Measurements from ENCODE around the gene XXYLT1. TPM values are rescaled to one million over a fixed set of nuclear protein-coding genes. Genes with fewer than 3 reads are reported as not detected.
A peak's percentile ranks its signal among the peaks of the same experiment; 100 is the strongest.

XXYLT1 gene
- total and polyA plus RNA-seq, 2 donors from 2014 or later: 5.7 to 10.7 TPM

DNA sequence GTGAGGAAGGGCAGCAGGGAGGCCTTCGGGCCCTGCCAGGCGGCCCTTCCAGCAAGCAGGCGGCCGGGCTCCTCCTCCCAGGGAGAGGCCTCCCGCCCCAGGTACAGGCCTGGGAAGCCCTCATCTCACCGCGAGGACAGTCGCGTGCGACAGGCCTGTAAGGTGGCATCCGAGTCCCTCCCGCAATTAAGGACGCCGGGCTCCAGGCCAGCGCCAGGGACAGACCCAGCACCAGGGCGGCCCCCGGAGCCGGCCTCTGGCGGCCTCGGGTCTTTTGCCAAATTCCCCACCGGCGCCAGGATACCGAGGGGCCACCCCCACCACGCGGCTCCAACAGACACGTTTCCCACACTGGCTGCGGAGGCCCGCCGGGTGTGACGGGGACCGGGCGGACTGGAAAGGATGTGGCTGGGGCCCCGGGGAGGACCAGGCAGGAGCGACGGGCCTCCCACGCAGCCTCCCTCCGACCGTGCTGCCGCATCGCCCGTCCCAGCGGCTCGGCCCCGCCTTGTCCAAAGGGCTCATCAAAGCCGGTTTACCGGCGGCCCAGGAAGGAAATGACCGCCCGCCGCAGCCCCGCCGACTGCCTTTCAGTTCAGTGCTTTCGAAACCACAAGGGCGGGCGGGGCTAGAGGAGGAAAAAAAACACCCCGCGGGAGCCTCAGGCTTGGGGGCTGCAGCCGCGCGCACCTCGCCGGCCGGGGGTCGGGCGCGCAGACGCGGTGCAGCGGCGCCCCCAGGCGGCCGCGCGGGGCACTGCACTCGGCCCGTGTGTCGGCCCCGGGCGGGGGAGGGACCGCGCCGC, 11.3 kb downstream of the XXYLT1 start:
- Histone ChIP-seq H3K9ac (ENCODE audit: low read length in 3 of 3) (peak overlapping the region in 2 of 3 donors; percentile 43 to 80), H3K9me3 (ENCODE audit: control insufficient read depth in 2 of 3, insufficient read depth in 1 of 3, low read length in 3 of 3) (no peaks in the 10 kb centered on the region), H3K36me3 (ENCODE audit: control insufficient read depth in 2 of 3, insufficient read depth in 3 of 3, low read length in 3 of 3) (no peaks in the 10 kb centered on the region), H3K27ac (ENCODE audit: low read depth in 2 of 2, low read length in 2 of 2) (peak overlapping the region; percentile 78 to 88), H3K27me3 (ENCODE audit: control insufficient read depth, insufficient read depth, low read length) (no peaks in the 10 kb centered on the region), H3K4me1 (ENCODE audit: control insufficient read depth in 2 of 3, insufficient read depth in 2 of 3, low read depth in 1 of 3, low read length in 3 of 3) (peaks cover 0 to 12% (median 12%) of the 10 kb centered on the region in 3 donors), H3K4me3 (ENCODE audit: low read length in 3 of 3) (peak overlapping the region; percentile 26 to 57 (median 28))
- peak; percentile 79 for TF ChIP-seq CTCF (IDR thresholded peaks at IDR 0.05; ENCODE audit: borderline replicate concordance, extremely low read depth, insufficient read depth)
- FAIRE-seq (no peak), DNase-seq (peak; percentile 94 to 97 (median 96))
- intact Hi-C loops (cut with DNase I): loop anchor here (5.0 to 10.0 kb wide), 2 partner anchors 265 to 572 kb away; partner anchors contain the start of gene FAM43A

GRCh38 chr3:195259154-195259474, 11.8 kb downstream of the XXYLT1 start:
- intact Hi-C loops (cut with DNase I): loop anchor here (5.0 kb wide), 1 partner anchor 572 kb away; the partner anchor contains the start of gene FAM43A
- FAIRE-seq (no peak), DNase-seq (peak in 2 of 5 donors; percentile 57 to 59)
- no peaks in the 10 kb centered on the region for H3K9me3 ChIP-seq (ENCODE audit: control insufficient read depth in 2 of 3, insufficient read depth in 1 of 3, low read length in 3 of 3)
- H3K9ac ChIP-seq (ENCODE audit: low read length in 3 of 3): peak overlapping the region in 2 of 3 donors; percentile 43 to 80
- H3K4me3 ChIP-seq (ENCODE audit: low read length in 3 of 3): peak overlapping the region in 1 of 3 donors; percentile 57
- no peaks in the 10 kb centered on the region for H3K27me3 ChIP-seq (ENCODE audit: control insufficient read depth, insufficient read depth, low read length)
- no peak for TF ChIP-seq CTCF (IDR thresholded peaks at IDR 0.05; ENCODE audit: borderline replicate concordance, extremely low read depth, insufficient read depth)
- no peaks in the 10 kb centered on the region for H3K36me3 ChIP-seq (ENCODE audit: control insufficient read depth in 2 of 3, insufficient read depth in 3 of 3, low read length in 3 of 3)
- H3K27ac ChIP-seq (ENCODE audit: low read depth in 2 of 2, low read length in 2 of 2): peak overlapping the region; percentile 78 to 88
- H3K4me1 ChIP-seq (ENCODE audit: control insufficient read depth in 2 of 3, insufficient read depth in 2 of 3, low read depth in 1 of 3, low read length in 3 of 3): peaks cover 0 to 12% (median 12%) of the 10 kb centered on the region in 3 donors

DNA sequence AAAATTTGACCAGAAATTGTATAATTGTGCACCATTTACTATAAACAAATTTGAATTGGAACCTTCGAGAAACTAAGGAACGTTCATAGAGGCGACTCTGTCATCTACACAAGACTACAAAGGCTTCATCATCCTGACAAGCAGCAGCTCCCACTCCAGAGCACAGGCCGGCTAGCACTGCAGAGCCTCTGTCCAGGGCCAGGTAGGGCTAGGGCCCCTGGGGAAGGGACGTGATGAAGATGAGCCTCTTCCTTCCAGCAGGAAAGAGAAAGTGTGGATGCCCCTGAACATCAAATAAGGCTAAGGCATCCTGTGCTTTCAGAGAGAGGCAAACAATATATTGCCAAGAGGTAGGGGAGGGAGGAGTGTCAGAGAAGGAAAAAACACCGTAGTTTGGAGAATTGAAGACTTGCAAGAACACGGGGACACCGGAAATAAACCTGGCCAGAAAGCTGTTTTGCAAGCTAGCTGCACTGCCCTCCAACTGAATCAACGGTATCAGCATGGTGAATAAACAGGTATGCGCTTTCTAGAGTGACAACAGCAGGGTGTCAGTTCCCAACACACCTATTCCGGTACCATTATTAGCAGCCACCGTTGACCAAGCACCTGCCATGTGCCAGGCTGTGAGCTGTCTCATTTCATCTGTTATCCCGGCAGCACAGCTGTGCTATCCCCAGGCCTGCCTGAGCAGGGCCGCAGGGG, 12.4 kb downstream of the XXYLT1 start:
- DNase-seq: peak in 1 of 5 donors; percentile 29
- Histone ChIP-seq H3K9me3 (ENCODE audit: control insufficient read depth in 2 of 3, insufficient read depth in 1 of 3, low read length in 3 of 3) (no peaks in the 10 kb centered on the region), H3K4me1 (ENCODE audit: control insufficient read depth in 2 of 3, insufficient read depth in 2 of 3, low read depth in 1 of 3, low read length in 3 of 3) (peaks cover 0 to 12% (median 12%) of the 10 kb centered on the region in 3 donors), H3K9ac (ENCODE audit: low read length in 3 of 3) (peak overlapping the region in 1 of 3 donors; percentile 80), H3K27ac (ENCODE audit: low read depth in 2 of 2, low read length in 2 of 2) (peak overlapping the region; percentile 78 to 88), H3K27me3 (ENCODE audit: control insufficient read depth, insufficient read depth, low read length) (no peaks in the 10 kb centered on the region), H3K4me3 (ENCODE audit: low read length in 3 of 3) (no peak overlapping the region), H3K36me3 (ENCODE audit: control insufficient read depth in 2 of 3, insufficient read depth in 3 of 3, low read length in 3 of 3) (no peaks in the 10 kb centered on the region)
- FAIRE-seq: no peak
- intact Hi-C loops (cut with DNase I): loop anchor here (5.0 kb wide), 1 partner anchor 571 kb away; the partner anchor contains the start of gene FAM43A
- TF ChIP-seq CTCF (IDR thresholded peaks at IDR 0.05; ENCODE audit: borderline replicate concordance, extremely low read depth, insufficient read depth): no peak
